Stimulated activated CD8-positive, alpha-beta memory T cell treated with anti-CD3 and anti-CD28 coated beads, Interleukin-7, amount 100 ng/mL, for 1 hour (primary cell): ENCODE data around the gene UPK3B.
"Not testable (repeated sequence)": the region's sequence is repeated elsewhere in the genome, so short reads cannot be mapped to it uniquely, and the experiment has no call there.

Experiments
- DNase-seq, 2 donors: peaks; one replicate each; pipeline ENCODE4 v3.0.0-alpha.2; 2020; ENCODE audit warnings: low read depth in 2 of 2

The UPK3B gene

DNA sequence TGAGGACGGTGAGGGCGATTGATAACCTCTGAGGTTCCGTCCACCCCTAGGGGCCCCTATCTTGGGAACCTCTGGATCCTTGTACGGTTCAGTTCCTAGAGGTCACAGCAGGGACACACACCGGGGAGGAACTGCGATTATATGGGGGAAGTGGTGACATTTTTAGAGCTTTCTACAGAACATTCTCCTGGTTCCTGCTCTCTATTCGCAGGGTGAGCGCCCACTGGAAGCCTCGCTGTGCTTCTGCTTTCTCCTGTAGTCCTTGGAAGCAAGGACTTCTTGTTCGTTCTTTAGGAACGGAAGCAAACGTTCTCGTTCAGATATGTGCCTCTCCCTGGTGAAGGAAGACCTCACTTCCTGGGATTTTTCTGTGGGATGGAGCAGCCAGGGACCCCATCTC, 22.4 kb upstream of the UPK3B start:
- not testable (repeated sequence) for DNase-seq

DNA sequence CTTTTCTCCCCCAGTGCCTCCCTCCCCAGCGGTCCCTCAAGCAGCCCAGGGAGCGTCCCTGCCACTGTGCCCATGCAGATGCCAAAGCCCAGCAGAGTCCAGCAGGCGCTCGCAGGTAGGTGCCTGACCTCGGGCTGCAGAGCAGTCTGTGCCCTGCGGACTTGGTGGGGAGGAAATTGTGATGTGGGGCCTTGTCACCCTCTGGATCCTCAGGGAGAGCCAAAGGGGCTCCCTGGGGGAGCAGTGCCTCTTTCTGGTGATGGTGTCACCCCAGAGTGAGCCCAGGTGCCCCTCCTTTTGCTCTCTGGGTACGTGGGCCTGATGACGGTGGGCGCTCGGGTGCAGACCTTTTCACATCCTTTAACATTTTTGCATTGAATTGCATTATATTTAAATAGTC, 18.2 kb upstream of the UPK3B start:
- DNase-seq = not testable (repeated sequence)

DNA sequence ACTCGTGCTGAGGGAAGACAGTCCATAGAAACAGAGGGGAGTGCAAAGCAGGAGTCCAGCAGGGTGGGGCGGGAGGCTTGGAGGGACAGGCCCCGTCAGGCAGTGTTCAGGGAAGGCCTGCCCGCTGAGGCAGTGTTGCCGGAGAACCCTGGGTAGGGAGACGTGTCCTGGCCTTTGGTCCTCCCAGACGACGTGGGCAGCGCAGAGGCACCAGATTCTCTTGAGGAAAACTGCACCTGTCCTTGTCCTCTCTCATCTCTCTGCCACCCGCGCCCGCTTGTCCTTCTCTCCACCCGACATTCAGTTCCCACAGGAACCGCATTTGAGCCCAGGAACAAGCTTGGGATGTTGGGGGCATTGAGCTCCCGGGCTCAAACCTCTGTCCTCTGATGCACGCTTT, 14.6 kb upstream of the UPK3B start:
- not testable (repeated sequence) for DNase-seq

DNA sequence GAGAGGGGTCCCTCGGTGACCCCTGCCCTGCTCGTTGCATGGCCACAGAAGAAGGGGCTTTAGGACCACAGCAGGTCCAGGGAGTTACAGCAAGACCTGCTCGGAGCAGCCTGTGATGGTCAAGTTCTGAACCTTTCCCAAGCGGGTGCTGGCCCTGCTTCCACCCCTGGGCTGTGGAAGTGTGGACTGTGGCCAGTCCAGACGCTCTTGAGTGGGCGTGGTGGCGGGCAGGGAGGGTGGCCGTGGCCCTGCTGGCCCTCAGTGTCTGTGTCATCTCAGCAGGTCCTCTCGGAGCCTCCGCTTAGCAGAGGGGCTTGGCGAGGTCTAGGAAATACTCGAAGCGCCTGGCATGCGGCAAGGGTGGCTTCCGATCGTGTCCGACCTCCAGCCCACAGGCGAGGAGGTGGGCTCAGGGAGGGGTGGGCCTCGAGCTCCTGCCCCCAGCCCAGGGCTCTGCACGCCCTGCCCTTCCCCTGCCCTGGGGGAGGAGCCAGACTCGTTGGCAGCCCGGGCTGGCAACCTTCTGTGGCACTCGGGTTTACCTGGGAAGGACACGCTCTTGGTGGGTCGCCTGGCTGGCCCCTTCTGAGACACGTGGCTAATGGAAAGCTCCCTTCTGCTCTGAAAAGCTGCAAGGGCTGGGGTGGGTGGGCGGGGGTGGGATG, 12.3 kb upstream of the UPK3B start:
- not testable (repeated sequence) for DNase-seq

DNA sequence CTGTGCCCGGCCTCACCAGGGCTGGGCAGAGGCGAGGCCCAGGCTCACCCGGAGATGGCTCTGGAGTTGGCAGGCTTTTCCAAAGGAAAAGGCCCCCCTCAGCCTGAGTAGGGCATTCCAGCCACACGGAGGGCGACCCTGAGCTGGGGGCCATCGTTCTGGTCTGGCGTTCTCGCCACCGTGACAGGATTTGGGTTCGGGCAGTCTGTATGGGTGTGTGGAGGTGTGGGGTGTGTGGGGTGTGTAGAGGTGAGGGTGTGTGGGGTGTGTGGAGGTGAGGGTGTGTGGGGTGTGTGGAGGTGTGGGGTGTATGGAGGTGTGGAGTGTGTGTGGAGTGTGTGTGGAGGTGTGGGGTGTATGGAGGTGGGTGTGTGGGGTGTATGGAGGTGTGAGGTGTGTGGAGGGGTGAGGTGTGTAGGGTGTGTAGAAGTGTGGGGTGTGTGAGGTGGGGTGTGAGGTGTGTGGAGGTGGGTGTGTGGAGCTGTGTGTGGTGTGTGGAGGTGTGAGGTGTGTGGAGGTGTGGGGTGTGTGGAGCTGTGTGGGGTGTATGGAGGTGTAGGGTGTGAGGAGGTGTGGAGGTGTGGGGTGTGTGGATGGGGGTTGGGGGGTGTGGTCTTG, 11.7 kb upstream of the UPK3B start:
- not testable (repeated sequence) for DNase-seq

DNA sequence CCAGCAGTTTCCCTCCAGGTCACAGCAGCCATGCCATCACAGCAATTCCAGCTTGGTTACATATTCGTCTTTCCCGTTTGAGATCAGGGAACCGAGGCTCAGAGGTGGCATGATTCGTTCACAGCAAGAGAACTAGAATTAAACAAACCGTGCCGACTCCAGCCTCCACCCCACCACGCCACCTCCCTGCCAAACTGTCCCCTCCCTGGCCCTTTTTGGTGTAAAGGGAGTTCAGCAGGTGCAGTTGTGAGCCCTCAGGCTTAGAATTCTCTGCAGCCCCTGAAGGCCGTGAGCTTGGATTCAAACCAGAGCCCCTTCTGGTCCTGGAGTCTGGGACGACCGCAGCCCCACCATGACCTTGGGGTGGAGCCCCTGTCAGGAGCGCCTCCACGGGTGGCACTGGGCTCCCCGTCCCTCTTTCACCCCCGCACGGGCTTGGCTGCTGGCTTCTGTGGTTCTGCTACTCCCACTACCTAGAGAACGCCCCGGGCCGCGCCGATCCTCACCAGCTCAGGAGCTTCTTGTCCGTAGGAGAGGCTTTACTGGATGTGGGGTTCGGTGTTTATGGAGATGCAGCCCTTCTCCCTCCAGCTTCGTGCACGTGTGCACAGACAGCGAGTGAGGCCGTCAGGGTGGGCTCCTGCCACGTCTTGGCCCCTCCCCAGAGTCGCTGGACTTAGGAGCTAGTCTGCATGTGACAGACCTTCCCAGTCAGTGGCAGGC, 11.0 kb upstream of the UPK3B start:
- DNase-seq = not testable (repeated sequence)

DNA sequence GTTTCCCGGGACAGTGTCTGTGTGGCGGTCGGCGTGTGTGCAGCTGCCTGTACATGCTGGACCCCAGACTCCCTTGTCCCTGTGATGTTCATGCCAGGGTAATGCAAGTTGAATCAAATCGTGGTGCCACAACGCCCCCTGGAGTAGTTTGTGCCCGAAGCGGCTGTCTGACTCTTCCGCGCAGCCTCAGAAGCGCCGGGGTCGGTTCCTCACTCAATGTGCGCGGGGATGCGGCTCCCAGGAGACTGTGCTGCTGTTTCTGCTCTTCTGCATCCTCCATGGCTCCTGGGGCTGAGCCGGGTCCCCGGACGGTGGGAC, 10.5 kb upstream of the UPK3B start:
- DNase-seq = not testable (repeated sequence)

DNA sequence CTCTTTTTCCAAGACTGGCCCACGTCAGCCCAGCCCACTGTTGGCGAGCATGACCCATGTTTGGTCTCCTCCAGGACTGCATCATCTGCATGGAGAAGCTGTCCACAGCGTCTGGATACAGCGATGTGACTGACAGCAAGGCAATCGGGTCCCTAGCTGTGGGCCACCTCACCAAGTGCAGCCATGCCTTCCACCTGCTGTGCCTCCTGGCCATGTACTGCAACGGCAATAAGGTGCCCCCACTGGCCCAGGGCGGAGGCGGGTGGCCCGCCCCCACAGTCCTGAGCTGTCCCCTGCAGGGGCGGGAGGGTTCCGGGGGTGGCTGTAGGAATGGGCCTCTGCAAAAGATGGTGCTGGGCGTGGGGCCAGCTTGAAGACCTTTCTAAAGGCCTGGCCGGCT, 8.1 kb upstream of the UPK3B start:
- DNase-seq = not testable (repeated sequence)

DNA sequence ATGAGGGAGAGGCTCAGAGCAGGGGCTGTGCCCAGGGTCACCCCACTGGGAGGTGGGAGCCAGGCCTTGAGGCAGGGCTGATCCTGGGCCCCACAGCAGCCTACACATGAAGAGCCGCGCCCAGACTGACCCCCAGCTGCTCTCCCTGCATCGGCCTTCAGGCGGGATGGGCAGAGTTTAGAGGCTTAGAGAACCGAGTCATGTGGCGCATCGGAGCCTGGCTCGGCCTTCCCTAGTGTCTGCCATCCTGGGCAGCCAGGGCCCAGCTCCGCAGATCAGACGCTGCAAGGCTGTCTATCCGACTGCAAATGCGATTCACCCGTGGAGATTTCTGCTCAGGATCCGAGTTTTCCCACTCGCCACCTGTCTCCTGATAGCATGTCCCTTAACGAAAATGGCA, 7.5 kb upstream of the UPK3B start:
- DNase-seq = not testable (repeated sequence)

DNA sequence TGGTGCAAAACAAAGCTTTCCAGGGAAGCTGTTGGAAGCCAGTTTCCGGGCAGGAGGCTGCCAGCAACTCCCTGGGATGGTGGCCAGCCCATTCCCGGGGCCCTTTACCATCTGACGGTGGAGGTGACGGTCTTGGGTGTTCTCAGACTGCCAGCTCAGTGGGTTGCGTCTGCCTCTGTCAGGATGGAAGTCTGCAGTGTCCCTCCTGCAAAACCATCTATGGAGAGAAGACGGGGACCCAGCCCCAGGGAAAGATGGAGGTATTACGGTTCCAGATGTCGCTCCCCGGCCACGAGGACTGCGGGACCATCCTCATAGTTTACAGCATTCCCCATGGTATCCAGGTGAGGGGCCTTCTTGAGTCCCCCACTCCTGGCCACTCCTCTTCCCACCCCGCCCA, 7.1 kb upstream of the UPK3B start:
- not testable (repeated sequence) for DNase-seq

DNA sequence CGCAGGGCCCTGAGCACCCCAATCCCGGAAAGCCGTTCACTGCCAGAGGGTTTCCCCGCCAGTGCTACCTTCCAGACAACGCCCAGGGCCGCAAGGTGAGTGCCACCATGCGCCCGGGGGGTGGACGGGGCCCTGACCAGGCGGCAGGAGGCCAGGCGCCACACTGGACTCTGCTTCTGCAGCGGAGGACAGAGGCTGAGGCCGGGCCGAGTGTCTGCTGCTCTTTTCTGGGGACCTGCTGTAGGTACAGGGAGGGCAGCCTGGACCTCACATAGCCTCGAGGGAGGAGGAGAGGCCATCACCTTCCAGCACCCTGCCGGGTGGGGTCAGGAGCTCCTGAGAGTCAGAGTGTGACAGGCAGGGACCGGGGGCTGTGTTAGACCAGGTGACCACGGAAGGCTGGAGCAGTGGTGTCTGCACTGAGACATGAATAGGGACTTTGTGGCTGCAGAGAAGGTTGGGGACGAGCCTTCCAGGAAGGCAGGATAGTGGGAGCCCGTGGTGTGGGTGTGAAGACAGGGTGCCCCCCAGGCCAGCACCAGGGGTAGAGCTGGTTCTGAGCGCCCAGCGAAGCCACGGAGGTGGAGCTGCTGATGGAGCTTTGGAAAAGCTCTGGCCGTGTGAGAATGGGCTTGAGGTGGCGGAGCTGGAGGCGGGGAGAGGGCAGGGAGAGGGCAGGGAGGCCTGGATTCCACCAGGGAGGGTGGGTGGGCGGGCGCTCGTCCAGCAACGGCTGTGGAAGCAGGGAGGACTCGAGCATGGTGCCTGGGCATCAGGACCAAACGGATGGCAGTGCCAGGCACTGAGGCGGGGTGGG, 5.8 kb upstream of the UPK3B start:
- DNase-seq = not testable (repeated sequence)

DNA sequence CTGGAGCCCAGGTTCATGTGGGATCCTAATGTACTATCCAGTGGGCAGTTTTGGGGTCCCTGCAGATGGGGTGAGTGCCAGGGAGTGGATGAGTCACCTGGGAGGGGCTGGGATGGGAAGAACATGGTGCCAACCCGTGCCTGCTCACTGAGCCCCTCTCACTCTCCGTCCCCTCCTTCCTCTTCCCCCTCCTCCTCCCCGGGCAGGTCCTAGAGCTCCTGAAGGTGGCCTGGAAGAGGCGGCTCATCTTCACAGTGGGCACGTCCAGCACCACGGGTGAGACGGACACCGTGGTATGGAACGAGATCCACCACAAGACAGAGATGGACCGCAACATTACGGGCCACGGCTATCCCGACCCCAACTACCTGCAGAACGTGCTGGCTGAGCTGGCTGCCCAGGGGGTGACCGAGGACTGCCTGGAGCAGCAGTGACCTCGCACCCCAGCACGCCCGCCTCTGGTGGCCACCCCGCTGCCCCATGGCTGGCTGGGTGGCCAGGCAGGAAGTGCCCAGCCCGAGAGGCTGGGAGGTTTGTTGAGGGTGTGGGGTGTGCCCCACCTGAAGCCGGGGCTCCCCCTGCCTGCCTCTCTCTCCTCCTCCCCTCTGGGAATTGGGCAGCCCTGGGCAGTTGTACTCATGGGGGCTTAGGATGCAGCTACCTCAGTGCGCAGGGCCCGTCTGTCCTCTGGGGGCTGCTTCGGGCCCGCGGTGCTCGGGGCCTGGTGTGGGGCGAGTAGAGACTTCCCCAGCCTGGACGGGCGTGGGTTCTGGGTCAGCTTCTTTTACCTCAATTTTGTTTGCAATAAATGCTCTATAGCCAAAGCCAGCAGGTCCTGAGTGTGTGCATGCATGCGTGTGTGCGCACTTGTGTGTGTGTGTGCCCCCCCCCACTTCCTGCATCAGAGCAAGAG, 4.9 kb upstream of the UPK3B start:
- no peak for DNase-seq

DNA sequence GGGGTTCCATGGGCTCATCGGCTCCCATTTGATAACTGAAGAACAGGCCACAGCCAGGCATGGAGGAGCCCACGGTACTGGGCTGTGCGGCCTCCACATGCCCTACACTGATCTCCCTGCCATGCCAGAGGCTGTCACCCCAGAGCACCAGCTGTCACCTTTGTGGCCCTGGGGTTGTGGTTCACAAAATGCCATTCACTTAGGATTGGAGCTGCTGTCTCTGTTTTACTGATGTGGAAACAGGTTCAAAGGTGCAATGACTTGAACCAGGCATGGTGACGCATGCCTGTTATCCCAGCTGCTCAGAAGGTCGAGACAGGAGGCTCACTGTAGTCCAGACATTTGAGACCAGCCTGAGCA, 4.3 kb upstream of the UPK3B start:
- DNase-seq = no peak

DNA sequence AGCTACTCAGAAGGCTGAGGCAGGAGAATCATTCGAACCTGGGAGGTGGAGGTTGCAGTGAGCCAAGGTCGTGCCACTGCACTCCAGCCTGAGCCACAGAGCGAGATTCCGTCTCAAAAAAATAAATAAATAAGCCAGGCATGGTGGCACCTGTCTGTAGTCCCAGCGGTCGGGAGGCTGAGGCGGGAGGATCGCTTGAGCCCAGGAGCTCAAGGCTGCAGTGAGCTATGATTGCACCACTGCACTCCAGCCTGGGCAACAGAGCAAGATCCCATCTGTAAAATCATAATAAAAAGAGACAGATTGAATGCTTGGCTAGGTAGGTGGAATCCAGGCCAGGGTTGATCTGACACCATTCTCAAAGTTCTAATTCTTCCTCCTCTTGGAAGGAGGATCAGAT, 3.7 kb upstream of the UPK3B start:
- DNase-seq = not testable (repeated sequence)

DNA sequence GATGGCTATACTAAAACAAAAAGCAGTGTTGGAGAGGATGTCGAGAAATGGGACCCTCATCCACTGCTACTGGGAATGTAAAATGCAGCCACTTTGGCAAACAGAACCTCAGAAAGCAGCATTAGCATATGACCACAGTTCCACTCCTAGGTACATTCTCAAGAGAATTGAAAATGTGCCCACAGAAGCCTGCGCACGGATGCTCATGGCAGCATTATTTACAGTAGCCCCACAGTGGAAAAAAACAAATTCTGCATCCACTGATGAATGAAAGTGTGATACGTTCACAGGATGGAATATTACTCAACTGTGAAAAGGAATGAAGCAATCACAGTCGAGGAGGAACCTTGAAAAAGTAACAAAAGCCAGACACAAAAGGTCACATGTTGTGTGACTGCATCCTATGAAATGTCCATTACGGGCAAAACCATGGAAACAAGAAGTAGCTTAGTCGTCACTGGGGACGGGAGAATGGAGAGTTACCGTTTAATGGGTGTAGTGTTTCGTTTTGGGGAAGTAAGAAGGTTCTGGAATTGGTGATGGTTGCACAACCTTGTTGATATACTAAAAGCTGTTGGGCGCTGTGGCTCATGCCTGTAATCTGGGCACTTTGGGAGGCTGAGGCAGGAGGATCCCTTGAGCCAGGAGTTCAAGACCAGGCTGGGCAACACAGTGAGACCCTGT, 2.5 kb upstream of the UPK3B start:
- no peak for DNase-seq

DNA sequence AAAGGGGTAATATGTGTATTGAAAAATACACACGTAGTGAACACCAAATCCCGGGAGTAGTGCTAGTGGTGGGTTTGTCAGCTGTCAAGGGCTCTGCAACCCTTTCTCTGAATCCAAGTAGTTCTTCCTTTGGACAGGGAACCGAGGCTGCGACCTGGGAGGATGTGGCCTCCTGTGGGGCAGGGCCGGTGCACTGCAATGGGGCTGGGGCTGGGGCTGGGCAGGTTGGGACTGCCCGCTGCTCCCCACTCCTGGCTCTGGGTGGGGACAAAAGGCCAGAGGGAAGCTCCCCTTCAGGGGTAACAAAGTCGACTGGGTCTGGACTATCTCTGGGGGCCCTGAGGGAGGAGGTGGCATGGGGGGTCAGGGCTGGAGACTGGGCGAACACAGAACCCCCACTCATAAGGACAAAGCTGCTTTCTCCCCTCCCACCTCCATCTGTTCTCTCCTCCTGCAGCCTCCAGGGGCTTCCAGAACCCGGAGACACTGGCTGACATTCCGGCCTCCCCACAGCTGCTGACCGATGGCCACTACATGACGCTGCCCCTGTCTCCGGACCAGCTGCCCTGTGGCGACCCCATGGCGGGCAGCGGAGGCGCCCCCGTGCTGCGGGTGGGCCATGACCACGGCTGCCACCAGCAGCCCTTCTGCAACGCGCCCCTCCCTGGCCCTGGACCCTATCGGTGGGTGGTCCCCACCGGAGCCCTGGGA, 1.0 kb downstream of the UPK3B start:
- not testable (repeated sequence) for DNase-seq

DNA sequence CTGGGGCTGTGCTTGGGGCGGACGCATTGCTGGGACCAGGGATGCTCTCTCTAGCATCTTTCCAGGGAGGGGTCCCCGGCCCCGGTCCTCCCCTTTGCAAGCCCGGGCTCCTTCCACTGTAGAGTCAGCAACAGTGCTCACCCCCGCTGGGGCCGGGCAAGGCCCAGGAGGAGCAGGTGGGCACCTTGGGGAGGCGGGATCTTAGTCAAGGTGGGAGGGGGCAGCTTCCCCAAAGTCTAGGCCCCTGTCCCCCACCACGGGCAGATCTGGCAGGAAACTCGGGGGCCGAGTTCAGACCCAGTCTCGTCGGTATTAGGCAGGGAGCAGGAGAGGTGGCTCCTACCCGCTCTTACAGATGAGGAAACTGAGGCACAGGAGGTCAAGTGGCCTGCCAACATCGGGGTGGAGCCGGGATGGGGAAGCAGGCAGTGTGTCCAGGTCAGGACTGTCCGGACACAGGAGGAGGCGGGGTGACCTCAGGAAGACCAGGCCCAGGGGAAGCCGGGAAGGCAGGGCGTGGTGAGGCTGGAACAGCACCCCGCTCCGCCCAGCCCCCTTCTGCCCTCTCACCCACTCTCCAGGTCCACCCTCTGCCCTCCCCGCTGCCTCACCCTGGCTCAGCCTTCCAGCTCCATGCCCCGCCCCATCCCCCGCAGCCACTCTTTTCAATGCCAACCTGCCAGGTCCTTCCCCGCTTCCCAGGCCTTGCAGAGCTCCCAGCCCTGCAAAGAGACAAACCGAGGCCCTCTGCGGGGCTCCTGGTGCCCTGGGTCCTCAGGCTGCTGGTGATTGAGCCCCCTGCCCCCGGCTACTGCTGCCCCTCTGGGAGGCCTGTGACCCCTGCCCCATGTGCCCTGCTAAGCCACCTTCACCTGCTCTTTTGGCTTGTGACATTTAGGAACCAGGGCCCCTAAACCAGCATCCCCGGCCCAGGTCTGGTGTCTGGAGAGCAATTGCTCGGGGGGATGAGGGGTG, 1.8 kb downstream of the UPK3B start:
- DNase-seq = not testable (repeated sequence)

DNA sequence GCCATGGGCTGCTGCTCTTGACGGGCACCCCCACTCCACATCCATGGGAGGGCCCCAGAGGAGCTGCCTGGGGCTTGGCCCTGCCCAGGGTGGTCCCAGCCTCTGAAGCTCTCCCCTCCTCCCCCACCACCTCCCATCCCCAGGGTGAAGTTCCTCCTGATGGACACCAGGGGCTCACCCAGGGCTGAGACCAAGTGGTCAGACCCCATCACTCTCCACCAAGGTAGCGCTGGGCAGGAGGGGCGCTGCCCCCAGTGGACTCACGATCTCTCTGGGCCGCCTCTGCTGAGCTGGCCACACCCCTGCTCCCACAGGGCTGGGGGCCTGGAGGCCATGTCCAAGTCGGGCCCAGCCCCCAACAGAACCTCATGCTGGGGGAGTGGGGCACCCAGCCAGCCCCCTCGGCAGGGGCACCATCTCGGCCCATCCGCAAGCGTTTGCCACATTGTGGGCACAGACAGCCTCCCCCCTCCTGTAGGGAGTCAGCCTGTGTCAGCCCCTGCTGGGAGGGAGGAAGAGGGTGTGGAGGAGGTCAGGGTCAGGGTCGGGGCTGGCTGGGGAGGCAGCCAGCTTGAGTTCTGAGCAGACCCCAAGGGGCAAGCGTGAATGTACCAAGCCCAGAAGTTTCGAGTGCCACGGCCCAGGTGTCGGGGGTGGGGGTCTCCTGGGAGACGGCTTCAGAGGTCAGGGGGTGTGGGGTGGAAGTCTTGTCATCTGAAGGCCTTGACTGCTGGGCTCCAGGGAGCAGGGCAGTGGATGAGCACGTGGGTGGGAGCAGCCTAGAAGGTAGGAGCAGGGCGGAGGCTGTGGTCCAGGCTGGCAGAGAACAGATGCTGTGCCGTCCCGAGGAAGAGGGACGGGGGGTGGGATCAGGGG, 2.8 kb downstream of the UPK3B start:
- DNase-seq = no peak
